GM18505 (cell line): ENCODE results near the gene ADARB2.

ENCODE experiments used
- ATAC-seq: cut with Tn5 transposase; IDR thresholded peaks from one replicate; pipeline ENCODE4 v1.9.1; 2021; ENCODE audit not compliant: unreplicated experiment
- POLR2A ChIP-seq: IDR thresholded peaks from 4 replicates; pipeline ENCODE4 v1.6.1; 2011; ENCODE audit warnings: borderline replicate concordance; ENCODE audit not compliant: insufficient read depth, insufficient read length; ENCODE audit errors: extremely low read depth

Gene ADARB2

DNA sequence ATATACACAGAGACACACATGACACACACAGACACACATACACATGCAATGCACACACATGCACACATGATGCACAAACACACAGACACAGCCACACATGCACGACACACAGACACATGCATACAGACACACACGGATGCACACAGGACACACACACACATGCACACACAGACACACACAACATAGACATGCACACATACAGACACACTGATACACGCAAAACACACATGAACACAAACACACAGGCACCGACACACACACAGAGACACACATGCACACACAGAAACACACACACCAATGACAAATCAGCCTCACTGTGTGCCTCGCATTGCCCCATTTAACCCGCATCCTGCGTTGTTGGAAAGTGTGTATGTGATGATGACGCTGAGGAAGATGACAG lies 232.4 kb downstream of the ADARB2 start:
- no peak for ATAC-seq
- TF ChIP-seq POLR2A: no peak

- no peak for ATAC-seq
These were observed 233.0 kb downstream of the ADARB2 start for GRCh38 chr10:1504286-1504685.

GRCh38 chr10:1502451-1502850 lies 234.9 kb downstream of the ADARB2 start:
- ATAC-seq: no peak
- no peak for TF ChIP-seq POLR2A

More at GRCh38 chr10:1504286-1504685, 233.0 kb downstream of the ADARB2 start:
- no peak for TF ChIP-seq POLR2A

GRCh38 chr10:1499359-1499957 lies 237.9 kb downstream of the ADARB2 start:
- no peak for TF ChIP-seq POLR2A
- no peak for ATAC-seq

DNA sequence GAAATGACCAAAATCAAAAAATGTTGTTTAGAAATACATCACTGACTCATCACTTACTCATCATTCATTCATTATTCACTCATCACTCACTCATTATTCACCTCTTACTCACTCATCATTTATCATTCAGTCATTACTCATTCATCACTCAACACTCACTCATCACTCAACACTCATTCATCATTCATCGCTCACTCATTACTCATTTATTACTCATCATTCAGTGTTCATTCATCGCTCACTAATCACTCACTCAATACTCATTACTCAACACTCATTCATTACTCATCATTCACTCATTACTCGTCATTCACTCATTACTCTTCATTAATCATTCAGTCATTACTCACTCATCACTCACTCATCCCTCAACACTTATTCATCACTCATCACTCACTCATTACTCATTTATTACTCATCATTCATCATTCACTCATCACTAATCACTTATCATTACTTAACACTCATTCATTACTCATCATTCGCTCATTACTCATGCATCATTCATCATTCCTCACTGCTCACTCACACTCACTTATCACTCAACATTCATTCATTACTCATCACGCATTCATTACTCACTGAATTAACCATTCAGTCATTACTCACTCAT lies 238.5 kb downstream of the ADARB2 start:
- ATAC-seq: no peak
- TF ChIP-seq POLR2A: no peak

DNA sequence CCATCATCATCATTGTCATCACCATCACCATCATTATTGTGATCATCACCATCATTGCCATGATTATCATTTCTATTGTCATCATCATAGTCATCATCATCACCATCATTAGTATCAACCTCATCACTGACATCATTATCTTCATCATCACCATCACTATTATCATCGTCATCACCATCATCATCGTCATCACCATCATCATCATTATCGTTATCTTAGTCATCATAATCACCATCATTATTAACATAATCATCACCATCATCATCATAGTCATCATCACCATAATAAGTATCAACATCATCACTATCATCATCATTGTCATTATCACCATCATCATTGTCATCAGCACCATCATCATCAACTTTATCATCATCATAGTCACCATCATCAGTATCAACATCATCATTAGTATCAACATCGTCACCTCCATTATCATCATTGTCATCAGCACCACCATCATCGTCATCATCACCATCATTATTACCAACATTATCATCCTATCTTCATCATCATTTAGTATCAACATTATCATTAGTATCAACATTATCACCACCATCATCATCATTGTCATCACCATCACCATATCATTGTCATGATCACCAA lies 241.3 kb downstream of the ADARB2 start:
- TF ChIP-seq POLR2A: no peak
- ATAC-seq: no peak

DNA sequence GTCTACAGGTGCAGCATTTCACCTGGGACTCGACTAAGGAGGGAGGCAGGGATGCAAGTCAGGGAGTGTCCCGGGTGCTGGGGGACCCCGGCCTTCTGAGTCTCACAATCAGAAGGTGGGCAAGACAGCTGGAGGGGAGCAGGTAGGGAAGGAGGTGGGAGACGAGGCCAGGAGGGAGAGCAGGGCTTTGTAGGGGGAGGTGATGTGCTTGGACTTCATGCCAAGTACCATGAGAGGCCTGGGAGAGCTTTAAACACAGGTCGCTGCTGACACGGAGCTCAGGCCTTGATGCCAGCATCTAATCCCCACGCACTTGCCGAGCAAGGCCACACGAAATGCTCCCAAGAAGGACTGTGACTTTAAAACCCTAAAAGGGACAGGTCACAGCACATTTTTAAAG lies 244.7 kb downstream of the ADARB2 start:
- no peak for TF ChIP-seq POLR2A
- no peak for ATAC-seq

DNA sequence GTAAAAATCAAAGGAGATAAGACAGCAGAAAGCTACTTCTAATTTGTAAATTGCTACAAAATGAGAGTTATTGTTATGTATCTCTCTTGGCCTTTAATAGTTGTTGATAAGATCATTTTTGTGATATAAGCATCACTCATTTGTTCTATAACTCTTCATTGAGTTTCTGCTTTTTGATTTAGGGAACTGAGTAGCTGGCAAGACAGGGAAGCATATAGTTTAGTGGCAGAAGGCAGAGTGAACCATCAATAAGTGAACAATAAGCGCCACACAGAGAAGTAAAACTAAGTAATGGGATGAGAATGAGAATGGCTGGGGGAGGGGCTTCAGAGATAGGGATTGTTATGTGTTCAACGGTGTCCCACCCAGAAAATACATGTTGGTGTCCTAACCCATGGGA lies 245.4 kb downstream of the ADARB2 start:
- no peak for TF ChIP-seq POLR2A
- no peak for ATAC-seq

DNA sequence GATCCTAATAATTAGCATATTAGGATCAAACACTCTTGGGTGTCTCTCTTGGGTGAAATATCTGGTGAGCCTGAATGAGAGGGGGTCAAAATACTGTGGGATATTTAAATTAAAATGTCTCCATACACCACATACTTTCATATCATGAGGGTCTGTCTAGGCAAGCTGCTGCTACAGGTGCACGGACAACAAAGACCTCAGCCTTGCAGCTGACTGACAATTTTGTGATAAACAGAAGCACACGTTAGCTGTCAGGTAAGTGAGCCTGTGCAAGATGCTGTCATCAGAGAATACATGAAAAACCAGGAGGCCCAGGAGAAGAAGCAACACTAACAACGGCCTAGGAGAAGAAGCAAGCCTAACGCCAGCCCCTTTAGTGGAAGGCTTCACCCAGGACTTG lies 247.5 kb downstream of the ADARB2 start:
- TF ChIP-seq POLR2A: no peak
- ATAC-seq: no peak

DNA sequence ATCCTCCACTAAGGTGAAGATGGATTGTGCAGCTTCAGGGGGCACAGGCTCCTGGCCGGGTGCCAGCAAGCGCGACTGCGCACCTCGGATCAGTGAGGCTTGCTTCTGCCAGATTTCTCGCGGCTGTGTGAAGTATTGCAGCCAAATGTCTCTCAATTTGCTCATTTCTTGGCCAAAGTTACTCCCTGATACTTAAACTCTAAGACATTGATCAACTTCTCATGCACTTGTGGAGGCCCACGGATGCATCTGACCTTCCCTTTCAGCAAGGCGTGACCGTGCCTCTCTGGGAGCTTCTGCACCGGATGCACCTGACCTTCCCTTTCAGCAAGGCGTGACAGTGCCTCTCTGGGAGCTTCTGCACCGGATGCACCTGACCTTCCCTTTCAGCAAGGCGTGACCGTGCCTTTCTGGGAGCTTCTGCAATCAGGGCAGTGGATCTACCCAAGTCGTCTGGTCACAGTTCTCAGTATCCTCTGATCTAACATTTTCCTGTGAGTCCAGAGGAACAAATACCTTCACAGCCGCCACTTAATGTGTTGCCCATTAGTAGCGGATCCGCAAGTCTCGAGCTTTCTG lies 248.3 kb downstream of the ADARB2 start:
- ATAC-seq: peak; percentile 96
- peak; percentile 39 for TF ChIP-seq POLR2A

GRCh38 chr10:1486841-1487687 lies 250.3 kb downstream of the ADARB2 start:
- no peak for ATAC-seq
- TF ChIP-seq POLR2A: no peak

DNA sequence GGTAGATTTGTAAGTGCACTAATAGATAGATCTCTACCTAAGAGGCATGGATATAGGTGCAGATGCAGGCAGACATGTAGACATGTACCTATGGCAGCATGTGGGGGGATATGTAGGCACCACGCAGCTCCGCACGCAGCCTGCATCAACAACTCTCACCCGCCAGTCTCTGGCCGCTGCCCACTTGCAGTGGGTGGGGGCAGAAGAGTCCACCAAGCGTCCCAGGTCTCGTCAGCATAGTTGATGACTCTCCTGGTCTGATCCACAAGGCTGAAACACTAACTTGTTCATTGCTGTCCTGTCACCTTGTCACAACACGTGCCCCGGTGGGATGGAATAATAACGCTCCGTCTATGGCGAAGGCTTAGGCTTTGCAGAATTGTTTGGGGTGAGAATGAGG lies 252.0 kb downstream of the ADARB2 start:
- no peak for TF ChIP-seq POLR2A
- no peak for ATAC-seq

GRCh38 chr10:1483826-1484225 lies 253.5 kb downstream of the ADARB2 start:
- ATAC-seq: no peak
- TF ChIP-seq POLR2A: no peak

DNA sequence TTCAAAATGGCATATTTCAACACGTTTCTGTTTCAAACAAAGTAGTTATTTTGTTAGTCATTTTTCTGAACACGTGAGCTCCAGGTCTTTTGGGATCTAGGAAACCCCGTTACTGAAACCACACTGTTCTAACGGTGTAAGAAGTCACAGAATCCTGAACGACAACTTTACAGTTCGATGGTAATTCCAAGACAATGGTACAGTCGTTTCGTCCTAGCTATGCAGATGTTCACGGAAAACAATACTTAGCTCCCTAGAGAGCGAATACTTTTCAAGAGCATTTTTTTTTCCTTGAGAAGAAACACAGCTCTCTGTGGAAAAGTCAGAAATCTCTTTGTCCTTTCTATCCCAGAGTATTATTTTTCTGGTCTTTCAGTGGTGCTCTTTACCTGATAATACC lies 254.1 kb downstream of the ADARB2 start:
- no peak for ATAC-seq
- no peak for TF ChIP-seq POLR2A

GRCh38 chr10:1477578-1477977 lies 259.7 kb downstream of the ADARB2 start:
- ATAC-seq: no peak

More at GRCh38 chr10:1477578-1477977, 259.7 kb downstream of the ADARB2 start:
- no peak for TF ChIP-seq POLR2A
